Measurements from ENCODE around the gene SH3PXD2A. TPM values are rescaled to one million over a fixed set of nuclear protein-coding genes. Genes with fewer than 3 reads are reported as not detected.
"Not testable (repeated sequence)": the region's sequence is repeated elsewhere in the genome, so short reads cannot be mapped to it uniquely, and the experiment has no call there.

SH3PXD2A gene
- polyA plus RNA-seq, 3 donors = 26.6 to 29.4 (median 29.3) TPM

GRCh38 chr10:103791858-103792257, 63.5 kb downstream of the SH3PXD2A start:
- DNase-seq = no peak

- DNase-seq = no peak
Measured at GRCh38 chr10:103791291-103791690, 64.1 kb downstream of the SH3PXD2A start.

- no peak for DNase-seq
Measured at GRCh38 chr10:103790580-103790979, 64.8 kb downstream of the SH3PXD2A start.

- no peak for DNase-seq
Measured at GRCh38 chr10:103789771-103790201, 65.6 kb downstream of the SH3PXD2A start.

GRCh38 chr10:103789161-103789560, 66.2 kb downstream of the SH3PXD2A start:
- DNase-seq = no peak

- no peak for DNase-seq
Measured at GRCh38 chr10:103787331-103787730, 68.0 kb downstream of the SH3PXD2A start.

- DNase-seq = no peak
Measured at GRCh38 chr10:103786020-103786419, 69.4 kb downstream of the SH3PXD2A start.

GRCh38 chr10:103784723-103785418, 70.5 kb downstream of the SH3PXD2A start:
- DNase-seq = no peak

- no peak for DNase-seq
Measured at GRCh38 chr10:103784089-103784488, 71.3 kb downstream of the SH3PXD2A start.

GRCh38 chr10:103783681-103784080, 71.7 kb downstream of the SH3PXD2A start:
- no peak for DNase-seq

GRCh38 chr10:103781329-103782061, 73.9 kb downstream of the SH3PXD2A start:
- DNase-seq = no peak

GRCh38 chr10:103780242-103781149, 74.9 kb downstream of the SH3PXD2A start:
- DNase-seq = no peak

- DNase-seq = no peak
Measured at GRCh38 chr10:103778358-103779139, 76.8 kb downstream of the SH3PXD2A start.

GRCh38 chr10:103776878-103777591, 78.3 kb downstream of the SH3PXD2A start:
- no peak for DNase-seq

- DNase-seq = no peak
Measured at GRCh38 chr10:103775776-103776175, 79.6 kb downstream of the SH3PXD2A start.

- DNase-seq = not testable (repeated sequence)
Measured at GRCh38 chr10:103772846-103773245, 82.5 kb downstream of the SH3PXD2A start.

- peak; percentile 84 for DNase-seq
Measured at GRCh38 chr10:103772096-103772845, 83.1 kb downstream of the SH3PXD2A start.

GRCh38 chr10:103770139-103770538, 85.2 kb downstream of the SH3PXD2A start:
- no peak for DNase-seq

- no peak for DNase-seq
Measured at GRCh38 chr10:103769176-103769575, 86.2 kb downstream of the SH3PXD2A start.

- no peak for DNase-seq
Measured at GRCh38 chr10:103768345-103768744, 87.0 kb downstream of the SH3PXD2A start.
